ENCODE measurements around the gene CAPN3. TPM values are rescaled to one million over a fixed set of nuclear protein-coding genes. Genes with fewer than 3 reads are reported as not detected.
"Not testable (repeated sequence)": the region's sequence is repeated elsewhere in the genome, so short reads cannot be mapped to it uniquely, and the experiment has no call there.

CAPN3 gene
- polyA plus RNA-seq, 1 donor from 2014 or later = 1.5 TPM

- no peaks in the 10 kb centered on the region for H4K20me1 ChIP-seq (ENCODE audit: insufficient read depth)
- H3K9me2 ChIP-seq (ENCODE audit: insufficient read depth, low read length) = no peaks in the 10 kb centered on the region
- TF ChIP-seq RAD21 (conservative IDR thresholded peaks at IDR 0.05) = no peak
- TF ChIP-seq SMC3 (conservative IDR thresholded peaks at IDR 0.05; ENCODE audit: poor library complexity) = no peak
- TF ChIP-seq EZH2 (IDR thresholded peaks at IDR 0.05; ENCODE audit: borderline replicate concordance, insufficient read depth, low read length, poor library complexity, severe bottlenecking) = no peak
- TF ChIP-seq POLR2AphosphoS5 (IDR thresholded peaks at IDR 0.05) = no peak
- no peak for TF ChIP-seq TAF1 (IDR thresholded peaks at IDR 0.05; ENCODE audit: low read depth)
- TF ChIP-seq CTCF (IDR thresholded peaks at IDR 0.05; ENCODE audit: poor library complexity, severe bottlenecking) = no peak
- no peak for TF ChIP-seq MXI1 (conservative IDR thresholded peaks at IDR 0.05; ENCODE audit: poor library complexity, severe bottlenecking)
- TF ChIP-seq EP300 (conservative IDR thresholded peaks at IDR 0.05; ENCODE audit: poor library complexity, severe bottlenecking) = no peak
- TF ChIP-seq REST (IDR thresholded peaks at IDR 0.05; ENCODE audit: borderline replicate concordance) = no peak
- H3K27ac ChIP-seq (ENCODE audit: low read length) = no peak overlapping the region
- no peak overlapping the region for H3K4me2 ChIP-seq (ENCODE audit: low read length)
- H3K9me3 ChIP-seq (ENCODE audit: low read length) = peaks cover 4% of the 10 kb centered on the region
- no peak overlapping the region for H2AFZ ChIP-seq (ENCODE audit: low read depth, low read length)
- no peak overlapping the region for H3K4me3 ChIP-seq (ENCODE audit: low read length)
- no peaks in the 10 kb centered on the region for H3K27me3 ChIP-seq (ENCODE audit: insufficient read depth, low read depth, low read length)
- no peaks in the 10 kb centered on the region for H3F3A ChIP-seq (ENCODE audit: insufficient read depth, low read length, poor library complexity, severe bottlenecking)
- no peaks in the 10 kb centered on the region for H3K79me2 ChIP-seq (replicated peaks; ENCODE audit: insufficient read depth, low read length)
- no peak overlapping the region for H3K9ac ChIP-seq (ENCODE audit: low read length)
- H3K36me3 ChIP-seq (ENCODE audit: insufficient read depth, low read length) = no peaks in the 10 kb centered on the region
Measured at GRCh38 chr15:42335074-42335473, 24.2 kb upstream of the CAPN3 start.

GRCh38 chr15:42336650-42337049, 22.7 kb upstream of the CAPN3 start:
- not testable (repeated sequence) for H4K20me1 ChIP-seq (ENCODE audit: insufficient read depth); H3K36me3 ChIP-seq (ENCODE audit: insufficient read depth, low read length); H3K9me3 ChIP-seq (ENCODE audit: low read length); H3F3A ChIP-seq (ENCODE audit: insufficient read depth, low read length, poor library complexity, severe bottlenecking); H2AFZ ChIP-seq (ENCODE audit: low read depth, low read length); H3K9me2 ChIP-seq (ENCODE audit: insufficient read depth, low read length); H3K79me2 ChIP-seq (replicated peaks; ENCODE audit: insufficient read depth, low read length); H3K27me3 ChIP-seq (ENCODE audit: insufficient read depth, low read depth, low read length); H3K4me2 ChIP-seq (ENCODE audit: low read length); H3K27ac ChIP-seq (ENCODE audit: low read length); H3K9ac ChIP-seq (ENCODE audit: low read length); H3K4me3 ChIP-seq (ENCODE audit: low read length)

- not testable (repeated sequence) for H3K79me2 ChIP-seq (replicated peaks; ENCODE audit: insufficient read depth, low read length); H3K4me3 ChIP-seq (ENCODE audit: low read length); H3K9ac ChIP-seq (ENCODE audit: low read length); H3K27ac ChIP-seq (ENCODE audit: low read length); H3F3A ChIP-seq (ENCODE audit: insufficient read depth, low read length, poor library complexity, severe bottlenecking); H3K9me3 ChIP-seq (ENCODE audit: low read length); H2AFZ ChIP-seq (ENCODE audit: low read depth, low read length); H3K36me3 ChIP-seq (ENCODE audit: insufficient read depth, low read length); H3K27me3 ChIP-seq (ENCODE audit: insufficient read depth, low read depth, low read length); H3K9me2 ChIP-seq (ENCODE audit: insufficient read depth, low read length); H4K20me1 ChIP-seq (ENCODE audit: insufficient read depth); H3K4me2 ChIP-seq (ENCODE audit: low read length)
Measured at GRCh38 chr15:42337104-42337503, 22.2 kb upstream of the CAPN3 start.
